ENCODE results near the gene BRIP1. TPM values are rescaled to one million over a fixed set of nuclear protein-coding genes. Genes with fewer than 3 reads are reported as not detected.

Gene BRIP1
- total RNA-seq, 4 donors from 2014 or later: 0.80 to 2.4 (median 0.93) TPM

DNA sequence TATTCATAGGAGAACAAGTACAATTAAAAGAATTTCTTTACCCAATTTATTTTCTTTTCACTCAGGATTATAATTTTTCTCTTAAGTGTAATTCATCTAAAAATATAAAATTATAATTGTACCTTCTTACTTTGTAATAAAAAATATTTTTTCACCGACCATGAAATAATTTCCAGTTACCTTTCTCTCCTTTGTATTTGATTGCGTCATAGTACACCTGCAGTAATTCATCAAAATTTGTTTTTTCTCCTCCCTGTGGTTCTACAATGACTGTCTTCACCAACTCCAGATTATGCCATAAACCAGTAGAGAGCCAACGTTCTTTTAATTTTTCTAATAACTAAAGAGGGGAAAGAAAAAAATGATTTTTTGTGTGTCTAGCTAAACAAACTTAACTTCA is 119.1 kb downstream of the BRIP1 start:
- TF ChIP-seq POLR2A (IDR thresholded peaks at IDR 0.05): no peak
- TF ChIP-seq CTCF (IDR thresholded peaks at IDR 0.05): no peak
- intact Hi-C loops (cut with DNase I; ENCODE audit: low total_unique reads): no loop called here
- DNase-seq (ENCODE audit: low spot score in 2 of 2): no peak
- no peak overlapping the region for H3K4me3 ChIP-seq (ENCODE audit: low read depth, poor library complexity, severe bottlenecking)
- 94 to 95% methylated on average over 3 of the region's 3 CpGs for WGBS, 2 donors

DNA sequence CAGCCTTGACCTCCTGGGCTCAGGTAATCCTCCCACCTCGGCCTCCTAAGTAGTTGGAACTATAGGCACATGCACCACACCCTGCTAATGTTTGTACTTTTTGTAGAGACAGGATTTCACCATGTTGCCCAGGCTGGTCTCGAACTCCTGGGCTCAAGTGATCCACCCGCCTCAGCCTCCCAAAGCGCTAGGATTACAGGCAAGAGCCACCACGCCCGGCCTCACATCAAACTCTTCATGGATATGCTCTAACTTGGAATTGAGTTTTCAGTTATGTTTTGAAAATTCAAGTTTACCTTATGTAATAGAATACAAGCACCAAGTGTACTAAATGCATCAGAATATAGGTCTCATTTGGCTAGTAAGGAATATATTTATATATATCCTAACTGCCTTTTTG is 119.6 kb downstream of the BRIP1 start:
- 95 to 96% methylated on average over 6 of the region's 6 CpGs for WGBS, 2 donors
- intact Hi-C loops (cut with DNase I; ENCODE audit: low total_unique reads): no loop called here
- TF ChIP-seq POLR2A (IDR thresholded peaks at IDR 0.05) (no peak), CTCF (IDR thresholded peaks at IDR 0.05) (no peak)
- DNase-seq (ENCODE audit: low spot score in 2 of 2): no peak
- H3K4me3 ChIP-seq (ENCODE audit: low read depth, poor library complexity, severe bottlenecking): no peak overlapping the region

- no peak for DNase-seq (ENCODE audit: low spot score in 2 of 2)
- no peak for TF ChIP-seq CTCF (IDR thresholded peaks at IDR 0.05)
- TF ChIP-seq POLR2A (IDR thresholded peaks at IDR 0.05): no peak
- no peak overlapping the region for H3K4me3 ChIP-seq (ENCODE audit: low read depth, poor library complexity, severe bottlenecking)
- intact Hi-C loops (cut with DNase I; ENCODE audit: low total_unique reads): no loop called here
Observed at GRCh38 chr17:61739002-61739401, 124.3 kb downstream of the BRIP1 start.

DNA sequence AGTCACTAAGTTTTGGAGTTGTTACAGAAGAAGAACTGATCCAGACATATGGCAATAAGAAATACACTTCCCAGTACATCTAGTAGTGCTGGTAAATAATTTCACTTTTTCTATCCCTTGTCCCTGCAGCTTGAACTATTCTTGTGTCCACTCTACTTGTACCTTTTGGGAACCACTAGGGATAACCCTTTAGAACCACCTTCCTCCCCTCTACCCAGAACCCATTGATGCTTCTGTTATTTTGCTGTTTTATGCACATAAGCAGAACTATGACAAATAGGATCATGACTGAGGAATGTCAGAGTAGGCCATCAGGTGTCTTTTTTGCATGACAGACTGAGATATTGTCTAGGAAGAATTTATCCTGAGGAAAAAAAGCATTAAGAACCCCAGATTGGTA is 125.1 kb downstream of the BRIP1 start:
- DNase-seq (ENCODE audit: low spot score in 2 of 2): no peak
- TF ChIP-seq CTCF (IDR thresholded peaks at IDR 0.05) (no peak), POLR2A (IDR thresholded peaks at IDR 0.05) (no peak)
- intact Hi-C loops (cut with DNase I; ENCODE audit: low total_unique reads): no loop called here
- H3K4me3 ChIP-seq (ENCODE audit: low read depth, poor library complexity, severe bottlenecking): no peak overlapping the region

- intact Hi-C loops (cut with DNase I; ENCODE audit: low total_unique reads): no loop called here
- WGBS, 2 donors: 92 to 93% methylated on average over 4 of the region's 4 CpGs
- no peak overlapping the region for H3K4me3 ChIP-seq (ENCODE audit: low read depth, poor library complexity, severe bottlenecking)
- no peak for DNase-seq (ENCODE audit: low spot score in 2 of 2)
- no peak for TF ChIP-seq POLR2A (IDR thresholded peaks at IDR 0.05)
- TF ChIP-seq CTCF (IDR thresholded peaks at IDR 0.05): no peak
Observed at GRCh38 chr17:61737820-61738219, 125.5 kb downstream of the BRIP1 start.

GRCh38 chr17:61736438-61736837 is 126.9 kb downstream of the BRIP1 start:
- no peak overlapping the region for H3K4me3 ChIP-seq (ENCODE audit: low read depth, poor library complexity, severe bottlenecking)
- intact Hi-C loops (cut with DNase I; ENCODE audit: low total_unique reads): no loop called here
- no peak for DNase-seq (ENCODE audit: low spot score in 2 of 2)
- TF ChIP-seq CTCF (IDR thresholded peaks at IDR 0.05) (no peak), POLR2A (IDR thresholded peaks at IDR 0.05) (no peak)

Data from lower leg skin (tissue), 4 donors.